Measurements from ENCODE around the gene FNDC8. TPM values are rescaled to one million over a fixed set of nuclear protein-coding genes. Genes with fewer than 3 reads are reported as not detected.
A peak's percentile ranks its signal among the peaks of the same experiment; 100 is the strongest.

The FNDC8 gene
- total RNA-seq, 2 donors from 2014 or later = not detected

DNA sequence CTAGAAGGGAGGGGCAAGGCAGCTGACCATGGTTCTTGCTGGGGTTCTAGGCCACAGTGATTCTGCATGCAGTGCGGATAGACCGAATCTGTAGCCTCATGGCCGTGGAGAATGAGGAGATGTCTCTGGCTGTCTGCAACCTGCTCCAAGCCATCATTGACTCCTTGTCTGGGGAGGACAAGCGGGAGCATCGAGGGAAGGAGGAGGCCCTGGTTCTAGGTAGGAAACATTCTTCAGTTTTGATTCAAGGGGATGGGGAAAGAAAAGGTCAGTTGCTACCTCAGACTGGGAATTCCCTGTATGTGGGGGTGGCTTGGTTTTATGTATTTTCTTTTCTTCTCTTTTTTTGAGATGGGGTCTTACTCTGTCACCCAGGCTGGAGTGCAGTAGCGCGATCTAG lies 33.8 kb downstream of the FNDC8 start:
- Mint-ChIP-seq H3K4me1 (ENCODE audit: low read depth) (peaks cover 15% of the 10 kb centered on the region), H3K27ac (no peak overlapping the region), H3K36me3 (ENCODE audit: insufficient read depth in 2 of 2) (no peaks in the 10 kb centered on the region), H3K9me3 (no peaks in the 10 kb centered on the region), H3K27me3 (ENCODE audit: low read depth) (no peaks in the 10 kb centered on the region), H3K4me3 (no peak overlapping the region)
- DNase-seq (no peak), ATAC-seq (replicated peaks in 1 of 2) (no peak)

DNA sequence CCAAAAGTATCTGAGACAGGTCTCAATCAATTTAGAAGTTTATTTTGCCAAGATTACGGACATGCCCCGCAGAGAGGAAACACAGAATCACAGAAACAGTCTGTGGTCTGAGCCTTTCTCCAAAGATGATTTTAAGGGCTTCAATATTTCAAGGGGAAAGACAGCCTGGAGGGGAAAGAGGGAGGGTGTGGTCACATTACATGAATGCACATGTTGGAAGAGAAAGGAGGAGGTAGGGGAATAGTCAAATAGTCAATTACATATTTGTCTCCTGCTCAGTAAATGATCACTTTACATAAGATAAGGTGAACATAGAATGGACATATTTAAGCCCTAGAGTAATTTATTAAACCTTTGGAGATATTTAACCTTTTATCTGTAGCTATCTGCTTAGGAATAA lies 38.5 kb downstream of the FNDC8 start:
- H3K27ac Mint-ChIP-seq = no peak overlapping the region

DNA sequence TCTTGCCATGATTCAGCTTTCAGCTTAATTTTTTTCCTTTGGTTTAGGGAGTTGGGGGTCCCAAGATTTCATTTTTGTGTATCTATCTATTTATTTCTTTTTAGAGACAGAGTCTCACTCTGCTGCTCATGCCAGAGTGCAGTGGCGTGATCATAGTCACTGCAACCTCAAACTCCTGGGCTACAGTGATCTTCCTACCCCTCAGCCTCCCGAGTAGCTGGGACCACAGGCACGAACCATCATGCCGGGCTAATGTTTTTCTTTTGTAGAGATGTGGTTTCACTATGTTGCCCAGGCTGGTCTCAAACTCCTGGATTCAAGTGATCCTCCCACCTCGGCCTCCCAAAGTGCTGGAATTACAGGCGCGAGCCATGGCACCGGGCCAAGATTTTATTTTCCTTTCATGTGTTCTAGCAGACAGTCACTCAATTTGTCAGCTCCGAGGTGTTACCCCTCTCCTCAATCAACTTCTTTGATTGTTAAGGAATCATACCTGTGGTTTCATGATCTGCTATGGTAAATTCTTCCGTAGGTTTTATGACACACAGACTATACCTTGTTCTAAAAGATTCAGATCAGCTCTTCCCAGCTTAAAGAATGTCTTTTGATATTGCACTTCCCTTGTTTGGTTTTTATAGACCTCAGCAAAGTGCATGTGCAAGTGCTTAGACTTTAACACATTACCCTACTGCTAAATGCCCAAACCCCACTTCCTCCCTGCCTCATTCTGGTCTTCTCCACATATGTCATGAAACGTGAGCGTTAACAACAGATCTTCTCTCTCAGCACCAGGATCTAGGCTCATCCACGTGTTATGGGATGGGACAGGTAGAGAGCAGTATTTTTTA lies 39.2 kb downstream of the FNDC8 start:
- Mint-ChIP-seq H3K27me3 (ENCODE audit: low read depth) (no peaks in the 10 kb centered on the region), H3K4me3 (peak overlapping the region; percentile 63), H3K36me3 (ENCODE audit: insufficient read depth in 2 of 2) (no peaks in the 10 kb centered on the region), H3K9me3 (no peaks in the 10 kb centered on the region), H3K27ac (peak overlapping the region; percentile 35), H3K4me1 (ENCODE audit: low read depth) (peaks cover 51% of the 10 kb centered on the region)
- no peak for DNase-seq
- ATAC-seq (replicated peaks in 1 of 2) = peak; percentile 57 to 64

More for the DNA sequence above, 38.5 kb downstream of the FNDC8 start:
- H3K9me3 Mint-ChIP-seq = no peaks in the 10 kb centered on the region
- ATAC-seq (replicated peaks in 1 of 2) = no peak
- no peak for DNase-seq
- no peaks in the 10 kb centered on the region for H3K27me3 Mint-ChIP-seq (ENCODE audit: low read depth)
- peak overlapping the region in 1 of 2 donors; percentile 63 for H3K4me3 Mint-ChIP-seq
- H3K4me1 Mint-ChIP-seq (ENCODE audit: low read depth) = peaks cover 45% of the 10 kb centered on the region
- H3K36me3 Mint-ChIP-seq (ENCODE audit: insufficient read depth in 2 of 2) = no peaks in the 10 kb centered on the region

DNA sequence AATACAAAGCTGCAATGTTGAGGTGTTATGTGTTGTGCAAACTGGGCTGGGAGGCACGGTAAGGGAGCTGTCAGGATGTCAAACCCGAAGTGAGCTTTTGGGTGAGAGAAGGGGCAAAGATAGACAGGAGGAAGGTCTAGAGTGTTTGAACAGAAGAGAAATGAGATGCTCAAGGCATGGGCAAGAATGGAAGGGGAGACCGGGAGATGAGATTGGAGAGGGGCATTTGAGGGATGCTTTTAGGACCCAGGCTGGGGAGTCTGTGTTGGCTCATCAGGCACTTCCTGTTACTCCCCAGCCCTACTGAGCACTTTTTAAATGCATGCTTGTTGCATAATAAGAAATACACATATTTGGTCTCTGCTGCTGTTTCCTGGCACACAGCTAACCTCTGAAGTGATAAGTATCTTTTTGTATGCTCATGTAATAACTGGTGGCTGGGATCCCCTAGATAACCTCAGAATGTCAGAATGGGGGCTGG lies 39.9 kb downstream of the FNDC8 start:
- H3K27me3 Mint-ChIP-seq (ENCODE audit: low read depth) = no peaks in the 10 kb centered on the region
- peaks cover 47% of the 10 kb centered on the region for H3K4me1 Mint-ChIP-seq (ENCODE audit: low read depth)
- H3K9me3 Mint-ChIP-seq = no peaks in the 10 kb centered on the region
- DNase-seq (no peak), ATAC-seq (replicated peaks in 1 of 2) (peak; percentile 46 to 78)
- peak overlapping the region; percentile 35 for H3K27ac Mint-ChIP-seq
- H3K4me3 Mint-ChIP-seq = peak overlapping the region; percentile 63
- H3K36me3 Mint-ChIP-seq (ENCODE audit: insufficient read depth in 2 of 2) = no peaks in the 10 kb centered on the region

DNA sequence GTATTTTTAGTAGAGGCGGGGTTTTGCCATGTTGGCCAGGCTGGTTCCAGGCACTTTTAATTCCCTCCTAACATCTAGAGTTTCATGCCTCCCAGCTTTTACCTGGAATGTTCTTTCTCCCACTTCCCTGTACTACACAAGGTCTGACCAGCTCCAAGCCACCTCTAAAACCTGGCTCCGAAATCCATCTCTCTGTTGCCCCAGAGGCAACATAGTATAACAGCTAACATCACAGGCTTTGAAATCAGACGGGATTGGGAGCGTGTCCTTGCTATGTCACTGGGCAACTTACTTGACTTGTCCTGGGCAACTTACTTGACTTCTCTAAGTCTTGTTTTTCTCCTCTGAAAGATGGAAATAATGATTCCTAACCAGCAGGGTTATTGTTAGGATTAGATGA lies 41.3 kb downstream of the FNDC8 start:
- H3K4me3 Mint-ChIP-seq = no peak overlapping the region
- DNase-seq = no peak
- H3K36me3 Mint-ChIP-seq (ENCODE audit: insufficient read depth in 2 of 2) = no peaks in the 10 kb centered on the region
- peaks cover 51% of the 10 kb centered on the region for H3K4me1 Mint-ChIP-seq (ENCODE audit: low read depth)
- H3K9me3 Mint-ChIP-seq = no peaks in the 10 kb centered on the region
- no peak for ATAC-seq (replicated peaks in 1 of 2)
- H3K27me3 Mint-ChIP-seq (ENCODE audit: low read depth) = no peaks in the 10 kb centered on the region
- no peak overlapping the region for H3K27ac Mint-ChIP-seq

GRCh38 chr17:35163886-35164285 lies 42.5 kb downstream of the FNDC8 start:
- no peaks in the 10 kb centered on the region for H3K9me3 Mint-ChIP-seq
- ATAC-seq (replicated peaks in 1 of 2) (no peak), DNase-seq (no peak)
- no peaks in the 10 kb centered on the region for H3K27me3 Mint-ChIP-seq (ENCODE audit: low read depth)
- peaks cover 58% of the 10 kb centered on the region for H3K4me1 Mint-ChIP-seq (ENCODE audit: low read depth)
- no peaks in the 10 kb centered on the region for H3K36me3 Mint-ChIP-seq (ENCODE audit: insufficient read depth in 2 of 2)
- H3K4me3 Mint-ChIP-seq = no peak overlapping the region
- H3K27ac Mint-ChIP-seq = no peak overlapping the region

GRCh38 chr17:35164716-35165115 lies 43.3 kb downstream of the FNDC8 start:
- Mint-ChIP-seq H3K36me3 (ENCODE audit: insufficient read depth in 2 of 2) (no peaks in the 10 kb centered on the region), H3K9me3 (no peaks in the 10 kb centered on the region), H3K4me1 (ENCODE audit: low read depth) (peaks cover 53% of the 10 kb centered on the region), H3K4me3 (no peak overlapping the region), H3K27ac (no peak overlapping the region), H3K27me3 (ENCODE audit: low read depth) (no peaks in the 10 kb centered on the region)
- no peak for DNase-seq
- no peak for ATAC-seq (replicated peaks in 1 of 2)

- Mint-ChIP-seq H3K9me3 (no peaks in the 10 kb centered on the region), H3K36me3 (ENCODE audit: insufficient read depth in 2 of 2) (no peaks in the 10 kb centered on the region), H3K27me3 (ENCODE audit: low read depth) (no peaks in the 10 kb centered on the region), H3K4me1 (ENCODE audit: low read depth) (peaks cover 41% of the 10 kb centered on the region), H3K4me3 (no peak overlapping the region), H3K27ac (no peak overlapping the region)
- DNase-seq (no peak), ATAC-seq (replicated peaks in 1 of 2) (no peak)
Measured at GRCh38 chr17:35166526-35166925, 45.1 kb downstream of the FNDC8 start.

DNA sequence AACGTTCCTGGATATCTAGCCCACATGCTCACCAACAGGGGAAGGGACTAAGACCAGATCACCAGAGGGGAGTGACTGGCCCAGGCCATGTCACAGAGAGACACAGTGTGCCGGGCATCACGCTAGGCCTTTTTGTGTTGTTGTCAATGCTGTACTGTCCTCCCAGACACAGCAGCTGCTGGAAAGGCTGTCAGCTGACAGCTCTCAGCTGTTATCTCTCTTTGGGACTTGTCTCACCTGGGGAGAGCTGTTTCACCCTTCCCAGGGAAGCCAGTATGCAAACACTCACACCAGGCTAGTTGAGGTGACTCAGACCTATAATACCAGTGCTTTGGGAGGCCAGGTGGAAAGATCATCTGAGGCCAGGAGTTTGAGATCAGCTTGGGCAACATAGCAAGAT lies 45.6 kb downstream of the FNDC8 start:
- H3K27me3 Mint-ChIP-seq (ENCODE audit: low read depth) = no peaks in the 10 kb centered on the region
- no peak overlapping the region for H3K4me3 Mint-ChIP-seq
- DNase-seq = no peak
- ATAC-seq (replicated peaks in 1 of 2) = no peak
- no peaks in the 10 kb centered on the region for H3K36me3 Mint-ChIP-seq (ENCODE audit: insufficient read depth in 2 of 2)
- H3K4me1 Mint-ChIP-seq (ENCODE audit: low read depth) = peaks cover 41% of the 10 kb centered on the region
- no peaks in the 10 kb centered on the region for H3K9me3 Mint-ChIP-seq
- H3K27ac Mint-ChIP-seq = no peak overlapping the region

DNA sequence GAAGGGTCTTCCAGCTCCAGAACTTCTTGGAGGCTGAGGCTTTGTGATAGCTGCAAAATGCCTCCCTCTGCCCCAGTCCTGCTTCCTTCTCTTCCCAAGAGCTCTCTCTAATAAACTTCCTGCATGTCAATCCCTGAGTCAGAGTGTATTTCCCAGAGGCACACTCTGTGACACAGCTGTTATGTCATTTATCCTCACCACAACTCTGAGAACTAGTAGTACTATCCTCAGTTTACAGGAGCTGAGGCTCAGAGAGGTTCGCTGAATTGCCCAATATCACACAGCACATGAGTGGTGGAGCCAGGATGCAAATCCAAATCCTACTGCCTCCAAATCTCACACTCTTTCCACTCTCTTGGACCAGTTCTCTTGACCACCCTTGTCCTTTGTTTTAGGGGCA lies 46.3 kb downstream of the FNDC8 start:
- H3K4me1 Mint-ChIP-seq (ENCODE audit: low read depth) = peaks cover 41% of the 10 kb centered on the region
- H3K27ac Mint-ChIP-seq = no peak overlapping the region
- DNase-seq (no peak), ATAC-seq (replicated peaks in 1 of 2) (no peak)
- H3K27me3 Mint-ChIP-seq (ENCODE audit: low read depth) = no peaks in the 10 kb centered on the region
- H3K36me3 Mint-ChIP-seq (ENCODE audit: insufficient read depth in 2 of 2) = no peaks in the 10 kb centered on the region
- no peak overlapping the region for H3K4me3 Mint-ChIP-seq
- no peaks in the 10 kb centered on the region for H3K9me3 Mint-ChIP-seq

- H3K27me3 Mint-ChIP-seq (ENCODE audit: low read depth) = no peaks in the 10 kb centered on the region
- no peak for DNase-seq
- peaks cover 53% of the 10 kb centered on the region for H3K4me1 Mint-ChIP-seq (ENCODE audit: low read depth)
- no peaks in the 10 kb centered on the region for H3K9me3 Mint-ChIP-seq
- no peak overlapping the region for H3K27ac Mint-ChIP-seq
- H3K36me3 Mint-ChIP-seq (ENCODE audit: insufficient read depth in 2 of 2) = no peaks in the 10 kb centered on the region
- no peak overlapping the region for H3K4me3 Mint-ChIP-seq
- ATAC-seq (replicated peaks in 1 of 2) = no peak
Measured at GRCh38 chr17:35169835-35170363, 48.5 kb downstream of the FNDC8 start.

GRCh38 chr17:35170968-35171771 lies 49.8 kb downstream of the FNDC8 start:
- no peaks in the 10 kb centered on the region for H3K36me3 Mint-ChIP-seq (ENCODE audit: insufficient read depth in 2 of 2)
- ATAC-seq (replicated peaks in 1 of 2) (peak; percentile 74 to 78), DNase-seq (peak in 1 of 2 donors; percentile 20)
- peak overlapping the region in 1 of 2 donors; percentile 33 for H3K4me3 Mint-ChIP-seq
- no peaks in the 10 kb centered on the region for H3K27me3 Mint-ChIP-seq (ENCODE audit: low read depth)
- H3K4me1 Mint-ChIP-seq (ENCODE audit: low read depth) = peaks cover 58% of the 10 kb centered on the region
- H3K27ac Mint-ChIP-seq = peak overlapping the region; percentile 59
- no peaks in the 10 kb centered on the region for H3K9me3 Mint-ChIP-seq

DNA sequence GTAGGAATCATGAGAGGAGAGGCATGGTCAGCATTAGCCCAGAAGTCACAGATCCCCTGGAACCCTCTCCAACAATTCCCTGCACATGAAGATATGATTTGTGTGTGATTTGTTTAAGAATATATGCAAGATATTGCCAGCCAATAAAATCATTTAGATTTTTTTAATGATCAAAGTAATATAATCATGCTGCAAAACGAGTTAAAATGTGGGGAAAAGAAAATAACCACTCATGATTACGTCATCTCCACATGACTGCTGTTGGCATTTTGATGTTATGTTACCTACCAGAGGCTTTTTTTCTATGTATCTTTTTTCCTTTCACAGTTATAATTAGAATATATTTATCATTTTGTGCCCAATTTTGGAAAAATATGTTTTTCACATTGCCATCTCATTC lies 50.4 kb downstream of the FNDC8 start:
- ATAC-seq (replicated peaks in 1 of 2) (peak; percentile 42 to 53), DNase-seq (no peak)
- Mint-ChIP-seq H3K9me3 (no peaks in the 10 kb centered on the region), H3K36me3 (ENCODE audit: insufficient read depth in 2 of 2) (no peaks in the 10 kb centered on the region), H3K27me3 (ENCODE audit: low read depth) (no peaks in the 10 kb centered on the region), H3K4me1 (ENCODE audit: low read depth) (peaks cover 64% of the 10 kb centered on the region), H3K4me3 (peak overlapping the region in 1 of 2 donors; percentile 33), H3K27ac (peak overlapping the region; percentile 59)
